T-helper 9 cell (primary cell): Measurements from ENCODE around the gene PFKFB2.
"Not testable (repeated sequence)": the region's sequence is repeated elsewhere in the genome, so short reads cannot be mapped to it uniquely, and the experiment has no call there.

Source experiments
- DNase-seq: peaks from one replicate; pipeline ENCODE4 v3.0.0-alpha.2; 2020

The PFKFB2 gene

DNA sequence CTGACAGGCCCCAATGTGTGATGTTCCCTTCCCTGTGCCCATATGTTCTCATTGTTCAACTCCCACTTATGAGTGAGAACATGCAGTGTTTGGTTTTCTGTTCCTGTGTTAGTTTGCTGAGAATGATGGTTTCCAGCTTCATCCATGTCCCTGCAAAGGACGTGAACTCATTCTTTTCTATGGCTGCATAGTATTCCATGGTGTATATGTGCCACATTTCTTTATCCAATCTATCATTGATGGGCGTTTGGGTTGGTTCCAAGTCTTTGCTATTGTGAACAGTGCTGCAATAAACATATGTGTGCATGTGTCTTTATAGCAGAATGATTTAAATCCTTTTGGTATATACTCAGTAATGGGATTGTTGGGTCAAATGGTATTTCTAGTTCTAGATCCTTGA lies 11.7 kb upstream of the PFKFB2 start:
- not testable (repeated sequence) for DNase-seq

DNA sequence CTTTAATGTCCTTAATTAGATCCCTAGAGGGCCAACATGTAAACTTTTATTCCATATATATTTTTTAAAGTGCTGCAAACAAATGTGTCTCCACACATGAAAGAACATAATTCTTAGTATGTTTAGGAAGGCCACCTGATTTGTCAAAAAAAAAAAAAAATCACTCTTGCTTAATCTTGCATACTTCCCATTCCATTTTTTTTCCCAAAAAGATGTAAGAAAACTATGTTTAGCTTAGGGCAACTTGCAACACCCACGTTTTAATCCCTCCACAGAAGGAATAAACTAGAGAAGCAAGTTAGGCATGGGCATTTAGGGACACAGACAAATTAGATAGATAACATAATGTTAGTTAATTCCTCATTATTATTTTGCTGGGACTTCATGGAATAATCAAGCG lies 7.6 kb upstream of the PFKFB2 start:
- no peak for DNase-seq

DNA sequence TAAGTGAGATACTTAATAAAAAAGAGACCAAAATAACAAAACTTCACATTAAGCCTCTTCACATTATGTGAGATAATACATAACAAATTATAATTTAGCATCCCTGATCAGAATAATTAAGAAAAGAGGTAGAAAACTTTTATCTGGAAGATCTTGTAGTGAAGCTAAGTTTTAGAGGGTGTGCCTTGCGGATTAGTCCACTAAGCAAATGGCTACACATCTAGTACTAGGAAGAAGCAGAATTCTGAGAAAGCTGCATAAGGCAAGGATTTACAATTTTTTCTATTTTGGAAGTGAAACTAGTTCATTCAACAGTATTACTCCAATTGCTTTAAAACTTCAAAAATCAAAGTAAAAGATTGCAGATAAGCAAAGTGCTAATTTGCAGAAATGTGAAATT lies 5.6 kb upstream of the PFKFB2 start:
- DNase-seq, result no peak

DNA sequence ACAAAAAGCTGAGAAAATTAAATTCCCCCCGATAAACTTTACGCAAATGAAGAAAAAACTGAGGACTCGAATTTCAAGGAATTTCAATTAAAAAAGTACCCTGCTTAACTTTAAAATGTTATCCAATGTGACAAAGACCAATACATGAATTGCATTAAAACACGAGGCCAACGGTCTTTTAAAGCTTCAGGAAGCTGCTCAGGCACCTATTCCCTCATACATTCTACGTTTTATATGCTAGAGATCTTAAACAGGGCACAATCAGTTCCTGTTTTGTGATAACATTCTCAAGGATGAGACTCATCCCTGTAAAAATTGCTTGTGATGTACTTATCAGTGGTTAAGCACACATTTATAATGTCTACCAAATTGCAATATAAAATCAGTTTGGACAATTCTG lies 5.0 kb upstream of the PFKFB2 start:
- DNase-seq, result no peak

DNA sequence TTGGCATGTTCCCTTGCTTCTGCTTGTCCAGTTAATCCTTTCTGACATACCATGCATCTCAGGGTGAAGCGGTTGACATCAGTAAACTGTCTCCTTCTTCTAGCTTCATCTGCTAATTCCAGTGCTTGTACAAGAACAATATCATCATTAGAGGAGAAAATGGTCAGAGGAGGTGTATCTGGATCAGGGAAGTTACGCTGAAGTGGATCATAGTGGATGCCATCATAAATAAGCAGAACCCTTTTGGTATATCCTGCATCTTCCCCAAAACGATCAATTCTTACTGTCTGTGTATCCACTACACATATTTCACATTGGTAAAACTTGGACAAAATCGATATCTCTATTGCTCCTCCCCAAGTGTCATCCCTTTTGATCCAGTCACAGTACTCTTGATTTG lies 4.0 kb upstream of the PFKFB2 start:
- DNase-seq, result no peak

DNA sequence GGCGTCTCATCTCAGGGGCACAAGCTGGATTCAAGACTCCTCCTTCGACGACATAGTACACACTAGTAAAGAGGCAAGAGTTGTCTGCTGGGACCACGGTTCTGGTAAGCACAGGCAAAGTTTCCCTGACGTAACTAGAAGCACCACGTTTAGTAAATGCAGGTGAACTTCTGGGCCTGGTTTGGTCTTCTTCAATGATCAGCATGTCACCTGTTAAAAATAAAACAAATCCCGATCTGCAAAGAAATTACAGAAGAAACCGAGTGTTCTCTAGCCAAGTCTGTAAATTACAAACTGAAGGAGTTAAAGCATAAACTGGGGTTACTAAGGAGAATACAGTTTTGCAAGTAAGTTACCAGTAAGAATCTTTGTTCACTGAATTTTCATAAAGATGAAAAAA lies 3.6 kb upstream of the PFKFB2 start:
- DNase-seq, result no peak

DNA sequence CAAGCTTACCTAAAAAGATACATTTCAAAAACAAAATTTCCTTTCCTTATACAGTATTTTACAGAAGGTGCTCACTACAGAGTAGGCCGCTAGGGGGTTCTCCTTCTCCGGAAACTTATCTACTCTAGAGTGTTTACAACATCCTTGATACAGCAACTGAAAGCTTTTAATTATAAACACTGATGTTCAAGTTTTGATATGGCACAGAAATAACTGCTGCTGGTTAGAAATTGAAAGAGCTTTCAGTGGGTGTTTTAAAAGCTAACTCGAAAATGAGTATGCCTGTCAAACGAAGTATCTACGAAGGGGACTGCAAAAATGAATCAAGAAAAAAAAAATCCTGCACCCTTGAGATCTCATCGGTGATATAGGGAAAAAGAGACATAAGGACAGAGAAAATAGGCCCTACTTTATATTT lies 3.1 kb upstream of the PFKFB2 start:
- DNase-seq, result peak; percentile 22

DNA sequence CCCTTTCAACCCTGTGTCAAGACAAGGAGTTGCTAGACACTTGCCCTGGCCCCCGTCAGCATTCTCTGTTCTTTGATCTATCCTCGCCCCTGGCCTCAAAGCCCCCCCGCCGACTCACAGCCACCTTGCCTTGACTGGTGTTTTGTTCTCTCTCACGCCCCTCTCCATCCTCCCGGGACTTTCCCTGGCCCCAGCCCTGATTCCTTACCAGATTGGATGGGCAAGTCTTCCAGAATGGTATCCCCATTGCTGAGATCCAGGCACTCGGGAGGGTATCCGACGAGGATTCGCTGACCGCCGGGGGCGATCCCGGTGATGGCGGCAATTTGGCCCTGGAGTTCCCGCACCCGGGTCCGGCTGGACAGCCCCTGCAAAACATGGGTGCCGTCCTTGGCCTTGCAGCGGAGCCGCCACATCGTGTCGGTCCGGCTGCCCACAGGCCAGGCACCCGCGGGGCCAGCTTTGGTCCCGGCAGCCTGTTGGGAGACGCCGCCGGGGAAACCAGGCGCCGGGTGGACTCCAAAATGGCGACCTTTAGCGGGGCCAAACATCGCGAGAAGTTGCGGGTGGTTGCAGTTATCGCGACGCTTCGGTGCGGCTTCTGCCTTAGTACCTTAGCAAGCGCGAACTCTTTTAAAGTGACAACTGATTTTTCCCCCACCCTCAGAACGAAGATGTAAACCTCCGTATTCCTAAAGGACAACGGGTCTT lies 2.4 kb upstream of the PFKFB2 start:
- DNase-seq, result peak; percentile 89

DNA sequence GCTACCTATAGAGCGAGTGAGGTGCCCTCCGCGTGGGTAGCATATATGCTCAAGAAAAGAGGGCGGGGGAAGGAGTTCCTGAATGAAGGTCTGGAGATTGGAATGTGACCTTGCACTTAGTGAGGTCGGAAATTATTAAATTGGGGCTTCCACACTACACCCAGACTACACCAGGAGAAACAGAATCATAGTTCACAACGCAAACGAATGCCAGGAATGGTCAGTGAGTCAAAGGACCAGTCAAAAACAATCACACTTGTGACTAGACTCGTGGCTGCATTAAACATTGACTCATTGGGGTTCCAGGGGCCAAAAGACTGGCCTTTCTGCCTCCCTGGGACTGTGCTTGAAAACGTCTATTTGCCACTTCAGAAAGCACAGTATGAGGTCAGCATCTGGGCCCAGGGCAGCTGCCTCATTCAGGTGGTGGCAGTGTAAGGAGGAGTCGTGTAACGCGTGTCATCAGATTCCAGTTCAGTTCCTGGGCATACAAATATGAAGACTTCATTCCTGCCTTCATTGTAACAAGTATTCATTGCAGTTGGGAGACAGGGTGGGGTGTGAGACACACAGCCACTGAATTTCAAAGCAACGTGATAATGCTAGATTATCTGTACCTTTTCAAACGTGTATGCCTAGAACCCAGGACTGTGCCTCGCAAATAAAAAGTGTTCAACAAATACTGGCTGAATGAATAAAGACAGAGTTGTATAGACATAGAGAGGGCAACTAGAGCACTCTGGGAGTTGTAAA lies 1.7 kb upstream of the PFKFB2 start, which contains the start of gene YOD1:
Gene YOD1 (minus strand): TSS at position 18 of the 753 bp plus-strand sequence. CDS start 178 bp downstream, outside the sequence.
- no peak for DNase-seq

DNA sequence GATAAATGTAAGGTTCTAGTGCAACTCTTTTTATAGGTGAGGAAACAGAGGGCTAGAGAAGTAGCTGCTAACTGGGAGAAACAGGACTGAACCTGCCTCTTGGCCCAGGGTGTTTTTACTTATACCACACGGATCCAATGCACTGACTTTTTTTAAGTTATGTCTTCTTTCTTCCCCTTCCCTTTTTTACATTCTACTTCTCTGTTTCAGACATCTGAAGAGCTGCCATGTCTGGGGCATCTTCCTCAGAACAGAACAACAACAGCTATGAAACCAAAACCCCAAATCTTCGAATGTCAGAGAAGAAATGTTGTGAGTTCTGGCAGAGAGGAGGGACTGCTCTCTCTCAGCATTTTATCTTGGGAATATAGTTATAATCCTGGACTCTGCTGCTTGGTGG lies 1.4 kb downstream of the PFKFB2 start:
- DNase-seq, result no peak

DNA sequence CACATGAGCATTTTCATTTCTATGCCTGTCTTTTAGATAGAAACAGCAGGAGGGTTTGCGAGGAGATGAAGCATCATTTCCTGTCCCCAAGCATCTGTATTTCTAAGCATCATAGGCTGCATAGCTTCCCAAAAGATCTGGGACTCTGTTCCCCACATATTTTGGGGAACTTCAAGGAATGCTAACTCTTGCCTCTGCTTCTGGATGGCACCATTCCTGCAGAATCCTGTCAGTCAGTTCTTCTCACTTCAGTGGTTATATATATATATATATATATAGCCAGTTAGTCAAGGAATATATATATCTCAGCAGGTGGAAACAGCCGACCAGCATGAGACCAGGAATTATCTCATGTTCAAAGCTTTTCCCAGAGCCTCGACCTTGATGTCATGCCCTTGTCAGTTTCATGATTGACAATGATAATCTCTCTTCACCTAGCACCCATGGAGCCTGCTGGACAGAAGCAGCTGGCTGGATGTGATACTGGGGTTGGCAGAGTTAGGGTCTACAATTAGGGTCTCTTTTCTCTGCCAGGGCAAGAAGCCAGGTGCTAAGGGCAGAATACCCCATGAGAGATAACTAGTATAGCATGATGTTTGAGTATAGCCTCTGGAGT lies 2.4 kb downstream of the PFKFB2 start:
- no peak for DNase-seq

DNA sequence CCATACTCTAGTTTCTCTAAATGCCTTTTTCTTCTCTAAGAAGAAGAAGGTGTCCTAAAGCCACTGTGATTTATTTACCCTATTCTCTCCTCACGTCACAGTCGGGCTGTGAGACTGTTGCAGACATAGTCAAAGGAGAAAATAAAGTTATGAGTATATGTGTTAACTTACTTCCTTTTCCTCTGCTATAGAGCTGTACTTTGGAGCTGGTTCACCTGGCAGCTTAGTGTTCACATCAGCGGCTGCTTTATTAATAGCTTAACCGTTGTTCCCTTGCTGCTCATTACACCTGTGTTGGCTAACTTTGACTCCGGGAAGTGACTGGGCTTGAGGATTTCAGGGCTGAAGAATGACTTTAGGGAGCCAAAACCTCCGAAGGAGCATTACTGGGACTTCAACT lies 3.6 kb downstream of the PFKFB2 start:
- no peak for DNase-seq

DNA sequence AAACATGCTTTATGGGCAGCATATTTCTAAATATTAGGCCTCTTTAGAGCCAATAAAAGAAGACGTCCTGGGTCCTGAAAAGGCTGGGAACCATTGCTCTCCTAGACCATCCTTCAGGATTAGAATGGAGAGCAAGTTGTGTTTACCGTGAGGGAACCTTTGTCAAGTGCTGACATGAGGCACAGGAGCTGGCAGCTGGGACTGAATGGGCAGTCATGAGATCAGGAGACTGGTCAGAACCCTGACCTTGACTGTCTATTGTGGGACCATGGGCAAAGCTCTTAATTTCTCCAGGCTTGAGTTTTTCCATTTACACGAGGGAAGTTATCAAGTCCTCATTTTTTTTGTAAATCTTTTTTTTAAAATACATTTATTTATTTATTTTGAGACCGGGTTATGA lies 5.2 kb downstream of the PFKFB2 start:
- DNase-seq, result no peak

DNA sequence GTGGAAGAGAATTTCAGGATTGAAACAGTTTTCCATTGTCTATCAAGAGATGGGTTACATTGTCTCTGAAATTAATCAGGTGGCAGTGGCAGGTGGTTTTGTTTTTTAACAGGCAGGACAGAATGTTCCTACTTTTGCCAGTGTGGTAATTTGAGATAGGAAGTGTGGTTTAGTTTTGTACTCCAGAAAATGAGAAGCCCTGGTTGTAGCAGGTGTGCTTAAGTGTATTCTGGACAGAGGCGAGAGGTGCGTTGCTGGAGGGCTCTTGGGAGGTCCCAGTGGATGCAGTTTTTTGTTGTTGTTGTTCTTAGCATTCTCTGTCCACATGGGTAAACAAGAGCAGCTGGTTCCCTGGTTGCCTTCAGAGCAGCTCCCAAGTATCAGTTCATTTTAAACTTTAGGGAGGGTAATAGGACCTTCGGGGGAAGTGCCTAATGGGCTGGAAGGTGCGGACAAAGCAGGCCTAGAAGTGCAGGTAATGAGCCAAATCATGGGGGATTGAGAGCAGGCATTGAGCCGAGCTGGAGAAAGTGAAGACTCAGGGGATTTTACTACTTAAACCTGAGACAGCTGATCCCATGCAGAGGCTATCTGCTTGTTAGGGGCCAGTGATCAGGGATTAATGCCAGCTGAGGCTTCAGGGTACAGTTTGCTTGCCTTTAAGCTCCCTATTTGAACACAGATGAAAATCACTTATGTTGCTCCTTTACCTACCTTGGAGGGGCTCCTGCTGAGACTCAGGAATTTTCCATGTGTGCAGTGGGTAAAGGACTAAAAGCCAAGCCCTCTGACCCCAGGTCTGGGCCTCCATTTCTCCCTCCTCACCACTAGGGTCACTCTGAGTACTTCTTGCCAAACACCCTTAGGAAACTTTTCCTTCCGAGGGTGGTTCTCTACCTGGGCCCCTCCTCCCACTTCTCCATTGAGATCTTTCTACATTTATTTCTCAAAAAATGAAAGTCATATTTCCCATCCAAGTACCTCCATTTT lies 6.1 kb downstream of the PFKFB2 start:
- DNase-seq, result no peak

DNA sequence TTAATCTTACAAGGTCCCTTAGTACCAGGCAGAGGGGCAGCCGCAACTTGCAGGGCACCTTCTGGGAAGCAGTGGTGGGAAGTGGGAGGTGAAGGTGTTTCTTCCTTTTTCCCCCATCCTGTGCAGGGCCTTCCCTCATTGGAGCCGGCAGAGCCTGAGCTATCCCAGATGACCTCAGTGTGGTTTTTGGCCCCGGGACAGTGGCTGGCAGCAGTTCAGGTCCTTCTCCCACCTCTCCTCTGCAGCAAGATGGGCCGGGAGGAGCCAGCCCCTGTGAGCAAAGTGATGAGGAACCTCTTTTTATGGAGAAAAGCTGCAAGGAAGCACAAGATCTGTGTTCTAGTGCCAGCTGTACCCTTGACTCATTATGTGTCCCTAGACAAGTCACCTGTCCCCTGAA lies 6.8 kb downstream of the PFKFB2 start:
- no peak for DNase-seq

DNA sequence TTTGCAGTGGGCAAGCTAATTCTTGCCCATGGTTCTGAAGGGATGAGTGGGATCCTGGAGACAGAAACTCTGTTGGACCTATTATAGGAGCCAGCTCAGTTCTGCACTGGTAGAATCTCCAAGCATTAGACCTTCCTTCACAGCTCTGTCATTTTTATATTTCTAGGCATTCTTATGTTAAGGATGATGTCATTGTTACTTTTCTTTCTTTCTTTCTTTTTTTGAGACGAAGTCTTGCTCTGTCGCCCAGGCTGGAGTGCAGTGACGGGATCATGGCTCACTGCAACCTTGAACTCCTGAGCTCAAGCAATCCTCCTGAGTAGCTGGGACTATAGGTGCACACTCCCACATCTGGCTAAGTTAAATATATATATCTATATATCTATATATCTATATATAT lies 7.5 kb downstream of the PFKFB2 start:
- no peak for DNase-seq

DNA sequence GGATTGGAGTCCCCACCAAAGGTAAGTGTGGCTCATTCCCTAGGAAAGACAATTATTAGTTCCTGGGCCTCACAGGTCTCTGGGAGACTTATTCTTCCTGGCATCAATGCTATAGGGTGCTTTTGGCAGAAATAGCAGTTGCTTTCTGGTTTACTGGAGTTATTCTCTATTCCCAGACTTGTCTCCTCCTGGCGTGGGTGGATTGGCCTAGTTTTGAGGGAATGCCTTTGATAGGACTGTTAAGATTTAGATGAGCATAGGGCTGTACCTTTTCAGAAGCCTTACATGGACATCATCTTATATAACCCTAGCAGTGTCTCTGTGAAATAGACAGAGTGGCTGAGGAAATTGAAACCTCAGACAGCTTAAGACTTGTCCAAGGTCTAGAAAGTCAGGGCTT lies 9.0 kb downstream of the PFKFB2 start:
- no peak for DNase-seq

DNA sequence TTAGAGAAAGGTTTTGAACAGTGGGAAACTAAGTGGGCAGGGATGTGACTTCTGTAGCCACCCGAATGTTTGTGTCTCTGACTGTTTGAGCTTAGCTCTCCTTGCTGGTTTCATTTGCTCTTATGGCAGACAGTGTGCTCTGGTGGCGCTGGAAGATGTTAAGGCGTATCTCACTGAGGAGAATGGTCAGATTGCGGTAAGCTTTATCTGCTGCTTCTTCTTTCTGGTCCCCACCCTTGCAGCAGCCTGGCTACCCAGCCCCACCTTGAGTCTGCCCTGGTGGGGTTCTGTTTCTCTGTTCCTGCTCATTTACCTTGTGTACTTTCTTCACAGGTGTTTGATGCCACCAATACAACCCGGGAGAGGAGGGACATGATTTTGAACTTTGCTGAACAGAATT lies 9.9 kb downstream of the PFKFB2 start:
- DNase-seq, result no peak

DNA sequence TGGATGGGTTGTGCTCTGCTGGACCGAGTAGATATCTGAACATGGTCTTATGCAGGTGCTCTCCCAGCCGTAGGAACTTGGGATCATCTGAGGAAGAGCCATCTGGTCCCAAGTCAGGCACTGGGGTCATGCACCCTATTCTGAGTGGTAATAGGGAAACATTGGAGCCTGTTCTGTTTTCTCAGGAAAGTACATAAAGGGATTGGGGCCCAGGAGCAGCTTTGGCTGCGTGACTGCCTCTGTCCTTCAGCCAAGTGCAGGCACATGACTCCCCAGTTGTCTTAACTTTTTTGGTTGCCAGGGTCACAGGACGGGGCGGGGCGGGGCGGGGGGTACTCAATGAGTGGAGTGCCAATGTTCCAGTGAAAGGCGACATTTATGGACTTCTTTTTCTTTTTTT lies 11.5 kb downstream of the PFKFB2 start:
- no peak for DNase-seq

DNA sequence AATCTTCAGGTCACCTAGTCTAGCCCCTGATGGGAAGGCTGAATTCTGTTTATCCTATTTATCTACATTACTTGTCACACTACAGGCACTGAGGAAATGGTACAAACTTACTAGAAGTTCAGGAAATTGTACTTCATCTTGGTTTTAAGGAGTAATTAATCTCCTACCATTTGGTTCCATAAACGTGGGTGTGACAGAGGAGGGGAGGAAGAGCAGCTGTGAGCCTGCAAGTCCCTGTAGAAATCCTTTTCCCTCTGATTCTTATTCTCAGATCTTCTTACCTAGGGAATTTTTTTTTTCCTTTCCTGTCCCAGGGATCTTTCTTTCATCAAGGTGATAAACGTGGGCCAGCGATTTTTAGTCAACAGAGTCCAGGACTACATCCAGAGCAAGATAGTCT lies 14.1 kb downstream of the PFKFB2 start:
- no peak for DNase-seq

DNA sequence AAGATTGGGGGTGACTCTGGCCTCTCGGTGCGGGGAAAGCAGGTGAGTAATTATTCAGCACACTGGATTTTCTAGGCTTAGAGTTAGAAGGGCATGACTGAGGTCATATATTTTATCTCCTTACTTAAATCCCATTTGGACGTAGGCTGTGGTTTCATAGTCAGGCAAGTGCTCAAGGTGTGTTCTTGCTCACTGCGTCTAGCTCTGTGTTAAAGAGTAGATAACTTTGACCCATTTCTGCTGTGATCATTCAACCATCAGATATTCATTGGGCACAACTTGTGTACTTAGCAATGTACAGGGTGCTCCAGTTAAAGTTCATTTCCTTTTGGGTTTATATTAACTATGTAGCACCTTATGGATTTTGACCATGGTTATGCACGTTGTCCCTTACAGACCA lies 14.6 kb downstream of the PFKFB2 start:
- no peak for DNase-seq

DNA sequence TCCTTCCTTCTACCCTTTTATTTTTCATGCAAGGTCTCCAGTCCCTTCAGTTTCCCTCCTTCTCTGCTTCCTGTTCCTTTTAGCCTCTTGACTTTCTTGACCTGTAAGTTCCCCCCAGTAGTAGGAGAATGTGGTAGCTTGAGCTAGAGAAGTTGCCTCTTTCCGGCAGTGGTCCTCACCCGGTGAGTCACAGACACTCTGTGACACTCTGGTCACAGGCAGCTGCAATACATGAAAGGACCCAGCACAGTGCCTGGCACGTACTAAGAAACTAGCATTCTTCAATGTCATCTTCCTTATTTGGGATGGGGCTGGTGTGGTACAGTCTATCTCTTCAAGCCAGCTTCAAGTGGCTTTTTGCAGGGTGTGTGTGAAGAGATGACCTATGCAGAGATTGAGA lies 16.0 kb downstream of the PFKFB2 start:
- DNase-seq, result no peak
